ENCODE data around the gene TYK2.

TYK2 gene

GRCh38 chr19:10332965-10333757 is 47.2 kb downstream of the TYK2 start, which contains the start of gene RAVER1:
Gene RAVER1, minus strand, starts transcription at chr19:10333529. Its CDS starts 22 bp downstream, at chr19:10333507.
- DNase-seq: peak; percentile 99

GRCh38 chr19:10332158-10332964 is 48.0 kb downstream of the TYK2 start:
- DNase-seq: no peak

GRCh38 chr19:10329555-10329954 is 50.8 kb downstream of the TYK2 start:
- DNase-seq: no peak

DNA sequence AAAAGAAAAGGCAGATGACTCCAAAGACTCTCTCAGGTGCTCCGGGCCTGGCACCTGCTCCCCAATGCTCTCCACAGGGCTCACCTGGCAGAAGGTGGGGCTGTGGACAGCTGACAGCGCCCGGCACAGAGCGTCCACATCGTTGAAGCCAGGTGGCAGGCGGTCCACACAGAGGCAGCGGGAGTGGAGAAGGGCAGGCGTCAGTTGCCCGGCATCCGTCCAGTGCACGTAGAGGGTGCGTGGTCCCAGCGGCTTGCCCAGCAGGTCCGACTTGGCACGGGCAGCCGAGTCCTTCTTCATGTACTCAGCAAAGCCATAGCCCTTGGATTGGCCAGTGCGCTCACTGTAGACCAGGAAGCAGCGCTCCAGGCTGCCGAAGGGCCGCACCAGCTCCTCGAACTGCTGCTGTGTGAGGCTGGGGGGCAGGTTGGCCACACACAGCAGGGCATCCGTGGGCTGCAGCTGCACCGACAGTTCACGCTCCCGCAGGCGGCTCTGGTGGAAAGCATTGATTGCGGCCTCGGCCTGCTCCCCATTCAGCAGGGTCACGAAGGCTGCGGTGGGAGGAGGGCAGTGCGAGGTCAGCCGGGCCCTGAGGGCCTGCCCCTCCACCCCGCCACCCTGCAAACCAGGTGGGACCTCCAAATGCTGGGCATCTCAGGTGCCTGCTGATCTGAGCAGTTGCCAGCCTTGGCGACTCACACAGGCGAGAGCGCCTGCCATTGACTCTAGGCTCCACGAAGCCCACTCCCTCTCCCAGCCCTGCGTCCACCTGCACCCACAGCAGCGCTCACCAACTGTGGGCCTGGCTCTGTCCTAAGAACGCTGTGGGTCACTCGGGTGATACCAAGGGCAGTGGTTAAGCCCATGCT is 51.6 kb downstream of the TYK2 start:
- no peak for DNase-seq

DNA sequence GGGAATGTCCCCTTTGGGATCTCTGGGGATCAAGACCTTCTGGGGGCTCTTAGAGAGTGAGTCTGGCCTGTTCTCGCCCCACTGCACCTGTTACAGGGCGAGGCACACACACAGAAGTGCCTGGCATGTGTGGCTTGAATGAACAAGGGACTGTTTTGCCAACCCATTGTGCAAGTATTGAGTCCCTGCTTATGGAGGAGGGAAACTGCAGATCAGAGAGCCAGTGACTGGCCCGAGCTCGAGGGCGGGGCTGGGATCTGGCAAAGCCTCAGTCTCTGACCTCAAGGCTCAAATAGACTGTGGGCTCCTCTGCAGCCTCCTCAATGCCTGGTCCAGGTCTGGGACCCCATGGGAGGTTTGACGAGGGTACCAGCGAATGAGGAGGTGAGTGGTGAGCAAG is 52.6 kb downstream of the TYK2 start:
- no peak for DNase-seq

- no peak for DNase-seq
Measured at GRCh38 chr19:10325732-10326131, 54.6 kb downstream of the TYK2 start.

GRCh38 chr19:10321874-10322835 is 58.2 kb downstream of the TYK2 start:
- no peak for DNase-seq

- no peak for DNase-seq
Measured at GRCh38 chr19:10321417-10321797, 59.0 kb downstream of the TYK2 start.

DNA sequence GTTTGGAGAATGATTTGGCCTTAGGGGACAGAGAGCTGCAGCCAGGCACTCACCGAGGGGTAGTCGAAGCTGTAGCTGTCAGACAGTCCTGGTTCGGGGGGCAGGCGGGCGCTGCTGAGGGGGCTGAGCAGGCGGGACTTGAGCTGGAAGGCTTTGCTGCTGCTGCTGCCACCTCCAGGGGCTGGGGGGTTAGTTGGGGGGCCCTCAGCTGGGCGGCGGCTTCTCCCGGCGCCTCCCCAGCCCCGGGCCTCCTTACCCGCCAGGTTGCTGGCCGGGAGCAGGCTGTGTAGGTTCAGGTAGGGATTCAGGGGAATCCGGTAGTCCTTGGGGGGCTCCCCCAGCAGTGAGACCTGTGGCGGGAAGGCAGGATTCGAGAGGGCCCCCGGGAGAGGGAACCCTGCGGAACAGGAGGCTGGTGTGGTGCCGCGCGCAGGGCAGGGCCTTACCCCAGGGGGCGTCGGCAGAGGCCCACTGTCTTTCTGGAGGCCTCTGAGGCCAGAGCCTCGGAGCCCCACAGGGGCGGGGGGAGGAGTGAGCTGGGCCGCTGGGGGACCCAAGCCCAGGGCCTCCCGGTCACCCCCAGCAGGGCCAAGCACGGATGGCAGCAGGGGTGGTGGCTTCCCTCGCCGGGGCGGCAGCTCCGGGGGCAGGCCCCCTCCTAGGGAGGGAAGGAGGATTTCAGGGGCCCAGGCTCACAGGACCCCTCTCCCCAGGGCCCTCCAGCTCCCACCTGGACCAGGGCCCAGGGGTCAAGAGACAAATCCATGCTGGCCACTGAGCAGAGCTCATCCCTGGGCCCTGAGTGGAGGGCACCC is 59.6 kb downstream of the TYK2 start:
- DNase-seq: no peak

- no peak for DNase-seq
Measured at GRCh38 chr19:10318807-10319682, 61.3 kb downstream of the TYK2 start.

GRCh38 chr19:10317857-10318462 is 62.4 kb downstream of the TYK2 start:
- no peak for DNase-seq

DNA sequence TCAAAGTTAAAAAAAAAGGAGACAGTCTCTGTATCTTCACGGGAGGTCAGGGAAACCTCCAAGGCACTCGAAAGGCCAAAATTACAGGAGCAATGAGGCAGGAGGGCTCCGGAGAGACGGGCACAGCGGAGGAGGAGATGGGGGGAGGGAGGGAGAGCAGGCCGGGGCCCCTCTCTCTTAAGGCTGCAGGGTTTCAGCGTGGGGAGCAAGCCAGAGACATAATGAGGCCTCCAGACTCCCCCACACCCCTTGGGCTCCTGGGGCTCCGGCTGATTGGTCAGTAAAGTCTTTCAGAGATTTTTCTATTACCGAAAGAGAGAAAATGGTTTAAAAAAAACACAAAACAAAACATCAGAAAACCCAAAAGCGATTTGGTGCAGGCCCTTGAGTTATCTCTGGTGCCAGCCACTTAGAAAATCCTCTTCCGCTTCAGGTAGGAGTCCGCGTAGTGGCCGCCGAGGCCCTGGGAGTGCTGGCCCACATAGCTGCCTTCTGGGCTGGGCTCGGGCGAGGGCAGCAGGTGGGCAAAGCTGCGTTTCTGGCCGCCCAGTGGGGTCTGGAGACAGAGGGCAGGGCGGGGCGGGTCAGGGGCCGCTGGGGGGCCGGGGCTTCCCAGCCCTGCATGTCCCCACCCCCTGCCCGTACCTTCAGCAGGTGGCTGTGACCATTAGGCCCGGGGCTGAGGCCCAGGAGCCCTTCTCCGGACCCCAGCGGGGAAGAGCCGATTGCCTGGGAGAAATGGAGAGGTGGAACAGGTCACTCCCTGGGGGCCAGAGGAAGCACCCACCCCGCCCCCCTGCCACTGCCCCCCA is 63.1 kb downstream of the TYK2 start:
- DNase-seq: no peak

- peak; percentile 82 for DNase-seq
Measured at GRCh38 chr19:10316229-10317044, 63.9 kb downstream of the TYK2 start.

DNA sequence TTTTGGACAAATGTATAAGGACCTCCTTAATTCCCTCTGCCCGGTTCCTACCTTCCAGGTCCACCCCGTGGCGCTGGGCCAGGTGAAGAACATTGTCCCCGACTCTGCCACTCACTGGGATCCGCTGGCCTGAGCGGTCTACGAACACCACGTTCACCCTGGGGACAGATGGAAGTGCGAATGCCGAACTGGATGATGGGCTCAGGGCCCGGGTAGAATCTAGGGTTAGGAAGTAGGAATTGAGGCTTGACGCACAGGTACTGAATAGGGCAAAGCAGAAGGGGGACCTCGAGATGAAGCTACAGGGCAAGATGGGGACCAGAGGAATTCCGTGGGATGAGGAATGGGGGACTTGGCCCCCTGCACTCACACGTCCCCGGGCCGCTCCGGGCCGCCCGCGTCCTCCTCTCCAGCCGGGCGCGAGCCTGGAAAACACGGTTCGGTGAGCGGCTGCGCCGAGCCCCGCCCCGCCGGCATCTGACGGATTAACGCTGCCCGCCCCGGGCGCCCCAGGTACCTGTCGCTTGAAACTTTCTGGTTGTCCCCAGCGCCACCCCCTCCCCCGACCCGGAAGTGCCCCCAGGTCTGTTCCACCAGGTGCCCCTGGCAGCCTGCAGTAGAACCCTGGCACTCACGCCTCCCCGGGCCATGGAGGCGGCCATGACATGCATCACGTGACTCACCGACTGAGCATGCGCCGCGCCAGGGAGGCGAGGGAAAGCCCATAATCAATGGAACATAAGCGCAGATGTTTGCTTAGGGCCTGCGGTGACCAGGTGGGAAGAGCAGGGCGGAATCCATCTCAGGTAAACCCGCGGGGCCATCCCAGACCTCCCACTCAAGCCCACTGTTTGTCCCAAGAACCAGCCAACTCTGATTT is 64.8 kb downstream of the TYK2 start, which contains the start of gene FDX2:
Gene FDX2 (minus strand): TSS at position 681 of the 880 bp plus-strand sequence. CDS start 19 bp downstream, at position 662.
- DNase-seq: peak; percentile 90

DNA sequence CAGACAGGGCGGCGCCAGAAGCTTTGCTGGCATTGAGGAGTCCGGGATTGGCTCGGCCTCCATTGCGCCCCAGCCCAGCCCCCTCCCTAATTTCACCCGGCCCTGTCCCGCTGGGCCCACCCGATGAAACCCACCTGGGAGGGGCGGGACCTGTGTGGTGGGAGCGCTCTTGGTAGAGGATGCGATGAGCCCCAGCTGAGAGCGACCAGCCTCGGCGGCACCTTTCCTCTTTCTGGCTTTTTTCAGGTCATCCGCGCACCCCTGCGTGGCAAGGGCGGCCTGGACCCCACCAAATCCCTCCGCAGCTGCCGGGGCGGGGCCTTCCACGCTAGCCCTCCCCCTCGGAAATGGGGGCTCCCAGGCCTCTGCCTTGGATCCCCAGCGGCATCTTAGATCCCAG is 70.9 kb downstream of the TYK2 start, which contains the start of gene ZGLP1:
Gene ZGLP1 (minus strand): TSS at position 393 of the 400 bp plus-strand sequence.
- DNase-seq: no peak

- DNase-seq: no peak
Measured at GRCh38 chr19:10306327-10306726, 74.0 kb downstream of the TYK2 start.
